Neural cell (in vitro differentiated cells): ENCODE measurements around the gene PKNOX2. TPM values are rescaled to one million over a fixed set of nuclear protein-coding genes. Genes with fewer than 3 reads are reported as not detected.

ENCODE experiments used
- H2AFZ ChIP-seq: fragments of 200-600, 300-800 bp; sonication (generic), shearing (Covaris generic); 2 replicates; pipeline ENCODE4 v1.6.0; 2014; ENCODE audit warnings: low read depth, mild to moderate bottlenecking, antibody characterized with exemption, low read length, moderate library complexity
- H3F3A ChIP-seq: fragments of 200-600 bp; shearing (Covaris generic); 2 replicates; pipeline ENCODE4 v1.6.1; 2016; ENCODE audit warnings: mild to moderate bottlenecking, moderate library complexity, mixed read lengths, antibody characterized with exemption, low read length; ENCODE audit not compliant: insufficient read depth, poor library complexity, severe bottlenecking
- H3K27ac ChIP-seq: fragments of 200-600, 300-800 bp; sonication (generic), shearing (Covaris generic); 2 replicates; pipeline ENCODE4 v1.5.1; 2014; ENCODE audit warnings: mild to moderate bottlenecking, low read length, moderate library complexity
- H3K27me3 ChIP-seq: fragments of 300-800, 200-600 bp; sonication (generic), shearing (Covaris generic); 2 replicates; pipeline ENCODE4 v1.6.0; 2014; ENCODE audit warnings: mild to moderate bottlenecking, low read depth, low read length, moderate library complexity; ENCODE audit not compliant: insufficient read depth
- H3K36me3 ChIP-seq: fragments of 300-800, 200-600 bp; sonication (generic), shearing (Covaris generic); 2 replicates; pipeline ENCODE4 v1.5.1; 2014; ENCODE audit warnings: mild to moderate bottlenecking, antibody characterized with exemption, low read length, moderate library complexity; ENCODE audit not compliant: insufficient read depth
- H3K4me2 ChIP-seq: fragments of 300-800, 200-600 bp; sonication (generic), shearing (Covaris generic); 2 replicates; pipeline ENCODE4 v1.6.0; 2014; ENCODE audit warnings: mild to moderate bottlenecking, low read length
- H3K4me3 ChIP-seq: fragments of 300-800, 200-600 bp; sonication (generic), shearing (Covaris generic); 2 replicates; pipeline ENCODE4 v1.5.1; 2014; ENCODE audit warnings: mild to moderate bottlenecking, low read length, moderate library complexity
- H3K79me2 ChIP-seq: fragments of 200-600 bp; shearing (Covaris generic); replicated peaks from 2 replicates; pipeline ENCODE4 v1.6.0; 2014; ENCODE audit warnings: mild to moderate bottlenecking, low read length, moderate library complexity; ENCODE audit not compliant: insufficient read depth
- H3K9ac ChIP-seq: fragments of 300-800, 200-600 bp; sonication (generic), shearing (Covaris generic); 2 replicates; pipeline ENCODE4 v1.6.1; 2016; ENCODE audit warnings: mild to moderate bottlenecking, low read length, mixed read lengths
- H3K9me2 ChIP-seq: fragments of 200-600 bp; shearing (Covaris generic); 2 replicates; pipeline ENCODE4 v1.6.1; 2016; ENCODE audit warnings: mild to moderate bottlenecking, low read length, mixed read lengths; ENCODE audit not compliant: insufficient read depth
- H3K9me3 ChIP-seq: fragments of 200-600, 300-800 bp; sonication (generic), shearing (Covaris generic); 2 replicates; pipeline ENCODE4 v1.6.1; 2016; ENCODE audit warnings: mild to moderate bottlenecking, mixed run types, low read length, moderate library complexity, mixed read lengths
- H4K20me1 ChIP-seq: fragments of 200-600 bp; shearing (Covaris generic); 2 replicates; pipeline ENCODE4 v1.6.1; 2016; ENCODE audit warnings: mild to moderate bottlenecking, mixed run types; ENCODE audit not compliant: insufficient read depth
- EP300 ChIP-seq: fragments of 450-650 bp; conservative IDR thresholded peaks from 2 replicates; pipeline ENCODE4 v1.6.1; 2014; ENCODE audit warnings: antibody characterized with exemption, mild to moderate bottlenecking, moderate library complexity; ENCODE audit not compliant: poor library complexity, severe bottlenecking
- EZH2 ChIP-seq: fragments of 200-600, 300-800 bp; shearing (Covaris generic), sonication (generic); IDR thresholded peaks from 2 replicates; pipeline ENCODE4 v1.6.1; 2014; ENCODE audit warnings: antibody characterized with exemption, low read length, borderline replicate concordance, mild to moderate bottlenecking; ENCODE audit not compliant: insufficient read depth, poor library complexity, severe bottlenecking
- MXI1 ChIP-seq: fragments of 450-650 bp; conservative IDR thresholded peaks from 2 replicates; pipeline ENCODE4 v1.6.1; 2014; ENCODE audit warnings: antibody characterized with exemption, mild to moderate bottlenecking; ENCODE audit not compliant: poor library complexity, severe bottlenecking
- POLR2AphosphoS5 ChIP-seq: IDR thresholded peaks from 2 replicates; pipeline ENCODE4 v1.6.1; 2012
- RAD21 ChIP-seq: fragments of 450-650 bp; conservative IDR thresholded peaks from 2 replicates; pipeline ENCODE4 v1.6.1; 2014; ENCODE audit warnings: antibody characterized with exemption, mild to moderate bottlenecking, moderate library complexity
- SMC3 ChIP-seq: fragments of 450-650 bp; conservative IDR thresholded peaks from 2 replicates; pipeline ENCODE4 v1.6.1; 2014; ENCODE audit warnings: antibody characterized with exemption, mild to moderate bottlenecking, moderate library complexity; ENCODE audit not compliant: poor library complexity
- TAF1 ChIP-seq: IDR thresholded peaks from 2 replicates; pipeline ENCODE4 v1.6.1; 2012; ENCODE audit warnings: low read depth
- polyA plus RNA-seq: library from polyadenylated mRNA; depleted of rRNA; stranded (reverse); fragments of >200 nt; gene quantifications from 2 replicates; pipeline ENCODE4 v1.2.3, GENCODE V29; 2014
- TF ChIP-seq, protein P1 (sequence below): IDR thresholded peaks from 2 replicates; pipeline ENCODE4 v1.6.1; 2012; ENCODE audit warnings: borderline replicate concordance
- TF ChIP-seq, protein P2 (sequence below): fragments of 450-650 bp; IDR thresholded peaks from 2 replicates; pipeline ENCODE4 v1.5.1; 2014; ENCODE audit warnings: antibody characterized with exemption, mild to moderate bottlenecking, moderate library complexity; ENCODE audit not compliant: poor library complexity, severe bottlenecking

PKNOX2 gene
- polyA plus RNA-seq, 1 donor from 2014 or later: 0.99 TPM

DNA sequence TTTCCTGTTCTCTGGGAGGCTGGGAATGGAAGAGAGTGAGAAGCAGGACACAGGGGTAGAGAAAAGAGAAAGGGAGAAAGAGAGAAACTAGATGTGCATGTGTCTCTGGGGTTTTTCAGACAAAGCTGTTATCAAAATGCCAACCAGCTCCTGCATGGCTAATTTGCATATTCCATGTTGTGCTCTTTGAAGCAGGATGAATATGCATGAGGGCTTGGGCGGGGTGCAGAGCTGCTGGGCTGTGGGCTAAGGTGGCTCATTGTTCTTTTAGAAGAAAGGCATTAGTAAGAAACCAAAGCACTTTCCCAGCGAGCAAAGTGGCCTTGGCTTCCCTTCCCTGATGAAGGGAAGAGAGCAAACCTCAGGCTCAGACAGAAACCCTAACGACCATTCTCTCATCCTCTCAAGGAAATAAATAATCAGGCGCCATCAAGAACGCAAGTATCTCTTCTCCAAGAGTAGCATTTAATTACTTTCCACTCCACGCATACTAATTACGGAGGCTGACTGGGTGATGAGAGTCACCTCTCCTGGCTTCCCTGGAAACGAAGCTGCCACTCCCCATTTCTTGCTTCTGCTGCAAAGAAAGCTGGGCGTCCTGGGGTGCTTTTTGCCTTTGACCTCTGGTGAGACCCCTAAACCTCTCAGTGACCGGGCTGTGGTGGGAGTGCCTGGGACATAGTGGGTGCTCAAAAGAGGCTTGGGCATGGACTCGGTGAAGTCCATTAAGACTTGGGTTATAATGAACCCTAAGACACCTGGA, 277.3 kb downstream of the PKNOX2 start:
- Histone ChIP-seq H4K20me1 (no peaks in the 10 kb centered on the region), H3K27ac (peak overlapping the region; percentile 49), H3K4me3 (peak overlapping the region; percentile 0), H3K9me3 (no peaks in the 10 kb centered on the region), H3K9me2 (no peaks in the 10 kb centered on the region), H3F3A (no peaks in the 10 kb centered on the region), H3K79me2 (no peaks in the 10 kb centered on the region), H3K9ac (no peak overlapping the region), H3K4me2 (no peak overlapping the region), H3K36me3 (peaks cover 7% of the 10 kb centered on the region), H3K27me3 (no peaks in the 10 kb centered on the region), H2AFZ (no peak overlapping the region)
- TF ChIP-seq RAD21 (no peak), EP300 (no peak), POLR2AphosphoS5 (no peak), SMC3 (no peak)

DNA sequence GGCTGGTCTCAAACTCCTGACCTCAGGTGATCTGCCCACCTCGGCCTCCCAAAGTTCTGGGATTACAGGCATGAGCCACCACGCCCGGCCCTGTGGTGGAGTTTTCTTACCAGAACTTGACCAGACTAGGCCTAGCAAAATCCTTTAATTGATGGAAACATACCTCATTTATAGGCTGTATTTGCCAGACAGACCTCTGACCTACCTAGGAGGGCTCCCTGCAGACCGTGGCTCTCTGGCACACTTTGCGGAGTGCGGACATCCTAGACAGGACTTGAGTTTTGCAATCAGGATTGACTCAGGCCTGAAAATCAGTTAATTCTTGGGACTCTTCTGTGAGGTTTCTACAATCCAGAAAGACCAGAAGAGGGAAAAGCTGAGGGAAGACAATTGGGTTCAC, 278.4 kb downstream of the PKNOX2 start:
- Histone ChIP-seq H3K9me2 (no peaks in the 10 kb centered on the region), H3K9ac (no peak overlapping the region), H3K27me3 (no peaks in the 10 kb centered on the region), H2AFZ (no peak overlapping the region), H3K9me3 (no peaks in the 10 kb centered on the region), H3F3A (no peaks in the 10 kb centered on the region), H3K4me3 (no peak overlapping the region), H3K36me3 (peaks cover 7% of the 10 kb centered on the region), H3K79me2 (no peaks in the 10 kb centered on the region), H4K20me1 (no peaks in the 10 kb centered on the region), H3K27ac (no peak overlapping the region), H3K4me2 (no peak overlapping the region)
- TF ChIP-seq TAF1: no peak
- no peak for TF ChIP-seq POLR2AphosphoS5

DNA sequence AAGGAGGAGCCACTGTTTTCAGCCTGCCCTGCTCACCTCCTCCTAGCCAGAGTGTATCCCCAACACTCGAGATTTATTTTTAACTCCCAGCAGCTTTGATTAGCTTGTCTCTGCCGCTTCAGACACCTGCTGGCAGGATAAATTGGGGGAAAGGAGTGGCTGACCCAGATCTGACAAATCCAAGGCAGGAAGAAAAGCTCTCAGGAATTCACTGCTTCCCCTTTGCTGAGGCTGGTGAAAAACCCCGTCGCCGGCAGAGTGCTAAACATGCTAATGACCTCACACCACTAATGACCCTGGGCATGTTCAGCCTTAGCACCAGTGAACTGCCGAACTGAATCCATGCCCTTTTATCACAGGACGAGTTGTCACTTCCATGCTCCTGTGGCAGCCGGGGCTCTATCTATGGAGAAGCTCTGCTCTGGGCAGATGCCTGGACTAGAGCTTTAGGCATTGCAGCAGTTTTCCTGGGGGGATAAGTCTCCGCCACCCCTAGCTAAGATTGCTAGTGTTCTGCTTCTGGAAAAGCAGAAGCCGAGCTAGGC, 279.3 kb downstream of the PKNOX2 start:
- Histone ChIP-seq H2AFZ (no peak overlapping the region), H4K20me1 (no peaks in the 10 kb centered on the region), H3K36me3 (peaks cover 9% of the 10 kb centered on the region), H3K9me3 (no peaks in the 10 kb centered on the region), H3K4me3 (peak overlapping the region; percentile 18), H3K27me3 (no peaks in the 10 kb centered on the region), H3K4me2 (no peak overlapping the region), H3K9ac (peak overlapping the region; percentile 12), H3K27ac (no peak overlapping the region), H3K79me2 (no peaks in the 10 kb centered on the region), H3F3A (no peaks in the 10 kb centered on the region), H3K9me2 (no peaks in the 10 kb centered on the region)
- no peak for TF ChIP-seq RAD21
- TF ChIP-seq EZH2: no peak
- TF ChIP-seq TAF1: no peak
- no peak for TF ChIP-seq SMC3
- no peak for TF ChIP-seq EP300
- no peak for TF ChIP-seq POLR2AphosphoS5
- TF ChIP-seq MXI1: no peak
- TF ChIP-seq, protein P1, sequence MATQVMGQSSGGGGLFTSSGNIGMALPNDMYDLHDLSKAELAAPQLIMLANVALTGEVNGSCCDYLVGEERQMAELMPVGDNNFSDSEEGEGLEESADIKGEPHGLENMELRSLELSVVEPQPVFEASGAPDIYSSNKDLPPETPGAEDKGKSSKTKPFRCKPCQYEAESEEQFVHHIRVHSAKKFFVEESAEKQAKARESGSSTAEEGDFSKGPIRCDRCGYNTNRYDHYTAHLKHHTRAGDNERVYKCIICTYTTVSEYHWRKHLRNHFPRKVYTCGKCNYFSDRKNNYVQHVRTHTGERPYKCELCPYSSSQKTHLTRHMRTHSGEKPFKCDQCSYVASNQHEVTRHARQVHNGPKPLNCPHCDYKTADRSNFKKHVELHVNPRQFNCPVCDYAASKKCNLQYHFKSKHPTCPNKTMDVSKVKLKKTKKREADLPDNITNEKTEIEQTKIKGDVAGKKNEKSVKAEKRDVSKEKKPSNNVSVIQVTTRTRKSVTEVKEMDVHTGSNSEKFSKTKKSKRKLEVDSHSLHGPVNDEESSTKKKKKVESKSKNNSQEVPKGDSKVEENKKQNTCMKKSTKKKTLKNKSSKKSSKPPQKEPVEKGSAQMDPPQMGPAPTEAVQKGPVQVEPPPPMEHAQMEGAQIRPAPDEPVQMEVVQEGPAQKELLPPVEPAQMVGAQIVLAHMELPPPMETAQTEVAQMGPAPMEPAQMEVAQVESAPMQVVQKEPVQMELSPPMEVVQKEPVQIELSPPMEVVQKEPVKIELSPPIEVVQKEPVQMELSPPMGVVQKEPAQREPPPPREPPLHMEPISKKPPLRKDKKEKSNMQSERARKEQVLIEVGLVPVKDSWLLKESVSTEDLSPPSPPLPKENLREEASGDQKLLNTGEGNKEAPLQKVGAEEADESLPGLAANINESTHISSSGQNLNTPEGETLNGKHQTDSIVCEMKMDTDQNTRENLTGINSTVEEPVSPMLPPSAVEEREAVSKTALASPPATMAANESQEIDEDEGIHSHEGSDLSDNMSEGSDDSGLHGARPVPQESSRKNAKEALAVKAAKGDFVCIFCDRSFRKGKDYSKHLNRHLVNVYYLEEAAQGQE: no peak
- TF ChIP-seq, protein P2, sequence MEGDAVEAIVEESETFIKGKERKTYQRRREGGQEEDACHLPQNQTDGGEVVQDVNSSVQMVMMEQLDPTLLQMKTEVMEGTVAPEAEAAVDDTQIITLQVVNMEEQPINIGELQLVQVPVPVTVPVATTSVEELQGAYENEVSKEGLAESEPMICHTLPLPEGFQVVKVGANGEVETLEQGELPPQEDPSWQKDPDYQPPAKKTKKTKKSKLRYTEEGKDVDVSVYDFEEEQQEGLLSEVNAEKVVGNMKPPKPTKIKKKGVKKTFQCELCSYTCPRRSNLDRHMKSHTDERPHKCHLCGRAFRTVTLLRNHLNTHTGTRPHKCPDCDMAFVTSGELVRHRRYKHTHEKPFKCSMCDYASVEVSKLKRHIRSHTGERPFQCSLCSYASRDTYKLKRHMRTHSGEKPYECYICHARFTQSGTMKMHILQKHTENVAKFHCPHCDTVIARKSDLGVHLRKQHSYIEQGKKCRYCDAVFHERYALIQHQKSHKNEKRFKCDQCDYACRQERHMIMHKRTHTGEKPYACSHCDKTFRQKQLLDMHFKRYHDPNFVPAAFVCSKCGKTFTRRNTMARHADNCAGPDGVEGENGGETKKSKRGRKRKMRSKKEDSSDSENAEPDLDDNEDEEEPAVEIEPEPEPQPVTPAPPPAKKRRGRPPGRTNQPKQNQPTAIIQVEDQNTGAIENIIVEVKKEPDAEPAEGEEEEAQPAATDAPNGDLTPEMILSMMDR: no peak
